ENCODE measurements around the gene TTC17. TPM values are rescaled to one million over a fixed set of nuclear protein-coding genes. Genes with fewer than 3 reads are reported as not detected.
"Not testable (repeated sequence)": the region's sequence is repeated elsewhere in the genome, so short reads cannot be mapped to it uniquely, and the experiment has no call there.

The TTC17 gene
- total and polyA plus RNA-seq, 10 donors = 31.1 to 208 (median 109) TPM

DNA sequence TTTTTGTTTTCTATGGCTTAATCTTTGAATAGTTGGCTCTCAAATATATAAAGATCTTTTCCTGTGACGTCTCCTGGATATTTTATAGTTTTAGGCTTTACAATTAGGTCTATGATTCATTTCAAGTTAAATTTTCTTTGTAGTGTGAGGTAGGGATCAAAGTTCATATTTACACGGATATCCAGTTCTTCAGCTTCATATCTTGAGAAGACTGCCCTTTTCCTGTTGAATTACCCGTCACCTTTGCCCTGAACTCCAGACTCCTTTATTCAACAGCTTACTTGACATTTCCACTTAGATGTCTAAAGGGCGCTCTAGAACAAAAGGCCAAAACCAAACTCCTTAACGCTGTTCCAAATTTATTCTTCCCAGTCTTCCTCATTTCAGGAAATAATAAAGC, 51.7 kb downstream of the TTC17 start:
- DNase-seq = no peak
- no peak overlapping the region for H3K4me3 ChIP-seq
- H3K4me1 ChIP-seq = no peaks in the 10 kb centered on the region
- no peaks in the 10 kb centered on the region for H3K9me3 ChIP-seq
- 74 to 85% (median 81%) methylated on average over 5 of the region's 5 CpGs for WGBS, 5 donors
- peaks cover 7 to 99% (median 62%) of the 10 kb centered on the region in 6 donors for H3K36me3 ChIP-seq
- intact Hi-C loops (cut with DNase I; ENCODE audit: low total_unique reads) = no loop called here
- H3K27me3 ChIP-seq (replicated peaks in 1 of 7) = no peaks in the 10 kb centered on the region
- no peak overlapping the region for H3K27ac ChIP-seq
- TF ChIP-seq POLR2AphosphoS5 (IDR thresholded peaks at IDR 0.05) = no peak
- TF ChIP-seq POLR2A (IDR thresholded peaks at IDR 0.05) = no peak
- no peak for TF ChIP-seq CTCF (IDR thresholded peaks at IDR 0.05 in 8 of 11, conservative IDR thresholded peaks at IDR 0.05 in 3 of 11)

DNA sequence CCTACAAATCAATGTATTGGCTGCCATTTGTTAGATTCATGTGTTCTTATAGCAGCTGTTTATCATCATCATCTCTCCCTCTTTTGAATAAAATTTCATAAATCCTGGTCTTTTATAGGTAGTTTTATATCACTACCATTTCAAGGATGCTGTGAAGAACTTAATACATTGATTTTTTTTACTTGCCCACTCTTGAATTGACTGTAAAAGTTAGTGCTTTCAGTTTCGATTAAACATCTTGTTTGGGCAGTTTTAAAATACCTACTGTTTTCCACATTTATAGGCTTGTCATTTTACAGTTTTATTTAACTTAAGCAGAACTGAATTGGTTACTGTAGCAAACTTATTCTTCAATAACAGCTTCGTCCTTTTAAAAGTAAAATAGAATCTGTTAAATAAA, 59.5 kb downstream of the TTC17 start:
- WGBS, 5 donors = 83 to 92% (median 90%) methylated on average over 2 of the region's 2 CpGs
- peaks cover 0 to 77% (median 23%) of the 10 kb centered on the region in 6 donors for H3K36me3 ChIP-seq
- no peak overlapping the region for H3K4me3 ChIP-seq
- H3K4me1 ChIP-seq = no peaks in the 10 kb centered on the region
- no peaks in the 10 kb centered on the region for H3K27me3 ChIP-seq (replicated peaks in 1 of 7)
- intact Hi-C loops (cut with DNase I; ENCODE audit: low total_unique reads) = no loop called here
- DNase-seq = no peak
- TF ChIP-seq POLR2A (IDR thresholded peaks at IDR 0.05) (no peak), POLR2AphosphoS5 (IDR thresholded peaks at IDR 0.05) (no peak), CTCF (IDR thresholded peaks at IDR 0.05 in 8 of 11, conservative IDR thresholded peaks at IDR 0.05 in 3 of 11) (no peak)
- no peaks in the 10 kb centered on the region for H3K9me3 ChIP-seq
- H3K27ac ChIP-seq = no peak overlapping the region

- no peak for DNase-seq
- Histone ChIP-seq H3K27ac (no peak overlapping the region), H3K4me3 (no peak overlapping the region), H3K36me3 (peaks cover 0 to 65% (median 17%) of the 10 kb centered on the region in 6 donors), H3K27me3 (replicated peaks in 1 of 7) (no peaks in the 10 kb centered on the region), H3K4me1 (no peaks in the 10 kb centered on the region), H3K9me3 (no peaks in the 10 kb centered on the region)
- TF ChIP-seq CTCF (IDR thresholded peaks at IDR 0.05 in 8 of 11, conservative IDR thresholded peaks at IDR 0.05 in 3 of 11) = peak in 8 of 11 experiments; percentile 16 to 64 (median 46)
- TF ChIP-seq POLR2AphosphoS5 (IDR thresholded peaks at IDR 0.05) = no peak
- TF ChIP-seq POLR2A (IDR thresholded peaks at IDR 0.05) = no peak
- intact Hi-C loops (cut with DNase I; ENCODE audit: low total_unique reads) = no loop called here
Observed at GRCh38 chr11:43419460-43419859, 60.7 kb downstream of the TTC17 start.

- H3K4me3 ChIP-seq = no peak overlapping the region
- H3K27me3 ChIP-seq (replicated peaks in 1 of 7) = no peaks in the 10 kb centered on the region
- peaks cover 0 to 75% (median 19%) of the 10 kb centered on the region in 6 donors for H3K36me3 ChIP-seq
- H3K9me3 ChIP-seq = peaks cover 0 to 4% (median 0%) of the 10 kb centered on the region in 8 donors
- 59 to 82% (median 80%) methylated on average over 1 of the region's 1 CpG for WGBS, 5 donors
- TF ChIP-seq POLR2A (IDR thresholded peaks at IDR 0.05) (no peak), CTCF (IDR thresholded peaks at IDR 0.05 in 8 of 11, conservative IDR thresholded peaks at IDR 0.05 in 3 of 11) (no peak), POLR2AphosphoS5 (IDR thresholded peaks at IDR 0.05) (no peak)
- no peak overlapping the region for H3K27ac ChIP-seq
- no peaks in the 10 kb centered on the region for H3K4me1 ChIP-seq
- no peak for DNase-seq
- intact Hi-C loops (cut with DNase I; ENCODE audit: low total_unique reads) = no loop called here
Observed at GRCh38 chr11:43427971-43428370, 69.3 kb downstream of the TTC17 start.

- H3K27ac ChIP-seq; H3K4me1 ChIP-seq; intact Hi-C loops (cut with DNase I; ENCODE audit: low total_unique reads); H3K27me3 ChIP-seq (replicated peaks in 1 of 7); H3K4me3 ChIP-seq; H3K9me3 ChIP-seq; DNase-seq: not testable (repeated sequence)
- WGBS, 5 donors = 94 to 100% (median 98%) methylated on average over 1 of the region's 1 CpG
- H3K36me3 ChIP-seq = peaks cover 0 to 85% (median 14%) of the 10 kb centered on the region in 6 donors
Observed at GRCh38 chr11:43430916-43431315, 72.2 kb downstream of the TTC17 start.

All from spleen (tissue), 11 donors.